Neural cell (in vitro differentiated cells): ENCODE data around the gene FRY. TPM values are rescaled to one million over a fixed set of nuclear protein-coding genes. Genes with fewer than 3 reads are reported as not detected.

Experiments used
- H2AFZ ChIP-seq: fragments of 200-600, 300-800 bp; sonication (generic), shearing (Covaris generic); 2 replicates; pipeline ENCODE4 v1.6.0; 2014; ENCODE audit warnings: low read depth, mild to moderate bottlenecking, antibody characterized with exemption, low read length, moderate library complexity
- H3F3A ChIP-seq: fragments of 200-600 bp; shearing (Covaris generic); 2 replicates; pipeline ENCODE4 v1.6.1; 2016; ENCODE audit warnings: mild to moderate bottlenecking, moderate library complexity, mixed read lengths, antibody characterized with exemption, low read length; ENCODE audit not compliant: insufficient read depth, poor library complexity, severe bottlenecking
- H3K27ac ChIP-seq: fragments of 200-600, 300-800 bp; sonication (generic), shearing (Covaris generic); 2 replicates; pipeline ENCODE4 v1.5.1; 2014; ENCODE audit warnings: mild to moderate bottlenecking, low read length, moderate library complexity
- H3K27me3 ChIP-seq: fragments of 300-800, 200-600 bp; sonication (generic), shearing (Covaris generic); 2 replicates; pipeline ENCODE4 v1.6.0; 2014; ENCODE audit warnings: mild to moderate bottlenecking, low read depth, low read length, moderate library complexity; ENCODE audit not compliant: insufficient read depth
- H3K36me3 ChIP-seq: fragments of 300-800, 200-600 bp; sonication (generic), shearing (Covaris generic); 2 replicates; pipeline ENCODE4 v1.5.1; 2014; ENCODE audit warnings: mild to moderate bottlenecking, antibody characterized with exemption, low read length, moderate library complexity; ENCODE audit not compliant: insufficient read depth
- H3K4me2 ChIP-seq: fragments of 300-800, 200-600 bp; sonication (generic), shearing (Covaris generic); 2 replicates; pipeline ENCODE4 v1.6.0; 2014; ENCODE audit warnings: mild to moderate bottlenecking, low read length
- H3K4me3 ChIP-seq: fragments of 300-800, 200-600 bp; sonication (generic), shearing (Covaris generic); 2 replicates; pipeline ENCODE4 v1.5.1; 2014; ENCODE audit warnings: mild to moderate bottlenecking, low read length, moderate library complexity
- H3K79me2 ChIP-seq: fragments of 200-600 bp; shearing (Covaris generic); replicated peaks from 2 replicates; pipeline ENCODE4 v1.6.0; 2014; ENCODE audit warnings: mild to moderate bottlenecking, low read length, moderate library complexity; ENCODE audit not compliant: insufficient read depth
- H3K9ac ChIP-seq: fragments of 300-800, 200-600 bp; sonication (generic), shearing (Covaris generic); 2 replicates; pipeline ENCODE4 v1.6.1; 2016; ENCODE audit warnings: mild to moderate bottlenecking, low read length, mixed read lengths
- H3K9me2 ChIP-seq: fragments of 200-600 bp; shearing (Covaris generic); 2 replicates; pipeline ENCODE4 v1.6.1; 2016; ENCODE audit warnings: mild to moderate bottlenecking, low read length, mixed read lengths; ENCODE audit not compliant: insufficient read depth
- H3K9me3 ChIP-seq: fragments of 200-600, 300-800 bp; sonication (generic), shearing (Covaris generic); 2 replicates; pipeline ENCODE4 v1.6.1; 2016; ENCODE audit warnings: mild to moderate bottlenecking, mixed run types, low read length, moderate library complexity, mixed read lengths
- H4K20me1 ChIP-seq: fragments of 200-600 bp; shearing (Covaris generic); 2 replicates; pipeline ENCODE4 v1.6.1; 2016; ENCODE audit warnings: mild to moderate bottlenecking, mixed run types; ENCODE audit not compliant: insufficient read depth
- EP300 ChIP-seq: fragments of 450-650 bp; conservative IDR thresholded peaks from 2 replicates; pipeline ENCODE4 v1.6.1; 2014; ENCODE audit warnings: antibody characterized with exemption, mild to moderate bottlenecking, moderate library complexity; ENCODE audit not compliant: poor library complexity, severe bottlenecking
- EZH2 ChIP-seq: fragments of 200-600, 300-800 bp; shearing (Covaris generic), sonication (generic); IDR thresholded peaks from 2 replicates; pipeline ENCODE4 v1.6.1; 2014; ENCODE audit warnings: antibody characterized with exemption, low read length, borderline replicate concordance, mild to moderate bottlenecking; ENCODE audit not compliant: insufficient read depth, poor library complexity, severe bottlenecking
- MXI1 ChIP-seq: fragments of 450-650 bp; conservative IDR thresholded peaks from 2 replicates; pipeline ENCODE4 v1.6.1; 2014; ENCODE audit warnings: antibody characterized with exemption, mild to moderate bottlenecking; ENCODE audit not compliant: poor library complexity, severe bottlenecking
- POLR2AphosphoS5 ChIP-seq: IDR thresholded peaks from 2 replicates; pipeline ENCODE4 v1.6.1; 2012
- RAD21 ChIP-seq: fragments of 450-650 bp; conservative IDR thresholded peaks from 2 replicates; pipeline ENCODE4 v1.6.1; 2014; ENCODE audit warnings: antibody characterized with exemption, mild to moderate bottlenecking, moderate library complexity
- SMC3 ChIP-seq: fragments of 450-650 bp; conservative IDR thresholded peaks from 2 replicates; pipeline ENCODE4 v1.6.1; 2014; ENCODE audit warnings: antibody characterized with exemption, mild to moderate bottlenecking, moderate library complexity; ENCODE audit not compliant: poor library complexity
- TAF1 ChIP-seq: IDR thresholded peaks from 2 replicates; pipeline ENCODE4 v1.6.1; 2012; ENCODE audit warnings: low read depth
- polyA plus RNA-seq: library from polyadenylated mRNA; depleted of rRNA; stranded (reverse); fragments of >200 nt; gene quantifications from 2 replicates; pipeline ENCODE4 v1.2.3, GENCODE V29; 2014
- TF ChIP-seq, protein P1 (sequence below): fragments of 450-650 bp; IDR thresholded peaks from 2 replicates; pipeline ENCODE4 v1.5.1; 2014; ENCODE audit warnings: antibody characterized with exemption, mild to moderate bottlenecking, moderate library complexity; ENCODE audit not compliant: poor library complexity, severe bottlenecking
- TF ChIP-seq, protein P2 (sequence below): IDR thresholded peaks from 2 replicates; pipeline ENCODE4 v1.6.1; 2012; ENCODE audit warnings: borderline replicate concordance

The FRY gene
- polyA plus RNA-seq, 1 donor from 2014 or later = 49.3 TPM

DNA sequence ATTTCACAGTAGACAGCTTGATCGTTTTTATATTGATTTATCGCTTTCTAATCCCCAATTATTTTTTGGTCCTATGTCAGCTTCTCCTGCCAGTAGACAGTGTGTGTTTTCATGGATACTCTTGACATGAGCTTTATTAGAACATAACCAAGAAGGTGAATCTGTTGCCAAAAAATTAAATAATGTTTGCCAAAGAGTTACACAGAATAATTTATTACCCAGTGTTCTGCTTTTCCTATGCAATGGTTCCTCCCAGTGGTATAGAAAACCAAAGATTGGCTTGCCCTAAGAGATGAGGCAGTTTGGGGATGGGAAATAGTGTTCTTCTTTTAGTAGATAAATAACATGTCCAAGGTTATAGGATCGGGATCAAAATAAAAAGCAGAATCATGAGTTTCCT is 8.5 kb upstream of the FRY start:
- Histone ChIP-seq H3K27ac (no peak overlapping the region), H3K9me3 (no peaks in the 10 kb centered on the region), H3F3A (no peaks in the 10 kb centered on the region), H2AFZ (no peak overlapping the region), H4K20me1 (no peaks in the 10 kb centered on the region), H3K27me3 (no peaks in the 10 kb centered on the region), H3K36me3 (no peaks in the 10 kb centered on the region), H3K9ac (no peak overlapping the region), H3K4me3 (no peak overlapping the region), H3K4me2 (no peak overlapping the region), H3K9me2 (no peaks in the 10 kb centered on the region), H3K79me2 (no peaks in the 10 kb centered on the region)
- no peak for TF ChIP-seq SMC3
- no peak for TF ChIP-seq POLR2AphosphoS5
- TF ChIP-seq EP300 = no peak
- TF ChIP-seq, protein P1, sequence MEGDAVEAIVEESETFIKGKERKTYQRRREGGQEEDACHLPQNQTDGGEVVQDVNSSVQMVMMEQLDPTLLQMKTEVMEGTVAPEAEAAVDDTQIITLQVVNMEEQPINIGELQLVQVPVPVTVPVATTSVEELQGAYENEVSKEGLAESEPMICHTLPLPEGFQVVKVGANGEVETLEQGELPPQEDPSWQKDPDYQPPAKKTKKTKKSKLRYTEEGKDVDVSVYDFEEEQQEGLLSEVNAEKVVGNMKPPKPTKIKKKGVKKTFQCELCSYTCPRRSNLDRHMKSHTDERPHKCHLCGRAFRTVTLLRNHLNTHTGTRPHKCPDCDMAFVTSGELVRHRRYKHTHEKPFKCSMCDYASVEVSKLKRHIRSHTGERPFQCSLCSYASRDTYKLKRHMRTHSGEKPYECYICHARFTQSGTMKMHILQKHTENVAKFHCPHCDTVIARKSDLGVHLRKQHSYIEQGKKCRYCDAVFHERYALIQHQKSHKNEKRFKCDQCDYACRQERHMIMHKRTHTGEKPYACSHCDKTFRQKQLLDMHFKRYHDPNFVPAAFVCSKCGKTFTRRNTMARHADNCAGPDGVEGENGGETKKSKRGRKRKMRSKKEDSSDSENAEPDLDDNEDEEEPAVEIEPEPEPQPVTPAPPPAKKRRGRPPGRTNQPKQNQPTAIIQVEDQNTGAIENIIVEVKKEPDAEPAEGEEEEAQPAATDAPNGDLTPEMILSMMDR = no peak
- TF ChIP-seq RAD21 = no peak
- no peak for TF ChIP-seq TAF1
- TF ChIP-seq, protein P2, sequence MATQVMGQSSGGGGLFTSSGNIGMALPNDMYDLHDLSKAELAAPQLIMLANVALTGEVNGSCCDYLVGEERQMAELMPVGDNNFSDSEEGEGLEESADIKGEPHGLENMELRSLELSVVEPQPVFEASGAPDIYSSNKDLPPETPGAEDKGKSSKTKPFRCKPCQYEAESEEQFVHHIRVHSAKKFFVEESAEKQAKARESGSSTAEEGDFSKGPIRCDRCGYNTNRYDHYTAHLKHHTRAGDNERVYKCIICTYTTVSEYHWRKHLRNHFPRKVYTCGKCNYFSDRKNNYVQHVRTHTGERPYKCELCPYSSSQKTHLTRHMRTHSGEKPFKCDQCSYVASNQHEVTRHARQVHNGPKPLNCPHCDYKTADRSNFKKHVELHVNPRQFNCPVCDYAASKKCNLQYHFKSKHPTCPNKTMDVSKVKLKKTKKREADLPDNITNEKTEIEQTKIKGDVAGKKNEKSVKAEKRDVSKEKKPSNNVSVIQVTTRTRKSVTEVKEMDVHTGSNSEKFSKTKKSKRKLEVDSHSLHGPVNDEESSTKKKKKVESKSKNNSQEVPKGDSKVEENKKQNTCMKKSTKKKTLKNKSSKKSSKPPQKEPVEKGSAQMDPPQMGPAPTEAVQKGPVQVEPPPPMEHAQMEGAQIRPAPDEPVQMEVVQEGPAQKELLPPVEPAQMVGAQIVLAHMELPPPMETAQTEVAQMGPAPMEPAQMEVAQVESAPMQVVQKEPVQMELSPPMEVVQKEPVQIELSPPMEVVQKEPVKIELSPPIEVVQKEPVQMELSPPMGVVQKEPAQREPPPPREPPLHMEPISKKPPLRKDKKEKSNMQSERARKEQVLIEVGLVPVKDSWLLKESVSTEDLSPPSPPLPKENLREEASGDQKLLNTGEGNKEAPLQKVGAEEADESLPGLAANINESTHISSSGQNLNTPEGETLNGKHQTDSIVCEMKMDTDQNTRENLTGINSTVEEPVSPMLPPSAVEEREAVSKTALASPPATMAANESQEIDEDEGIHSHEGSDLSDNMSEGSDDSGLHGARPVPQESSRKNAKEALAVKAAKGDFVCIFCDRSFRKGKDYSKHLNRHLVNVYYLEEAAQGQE = no peak
- TF ChIP-seq MXI1 = no peak
- no peak for TF ChIP-seq EZH2

DNA sequence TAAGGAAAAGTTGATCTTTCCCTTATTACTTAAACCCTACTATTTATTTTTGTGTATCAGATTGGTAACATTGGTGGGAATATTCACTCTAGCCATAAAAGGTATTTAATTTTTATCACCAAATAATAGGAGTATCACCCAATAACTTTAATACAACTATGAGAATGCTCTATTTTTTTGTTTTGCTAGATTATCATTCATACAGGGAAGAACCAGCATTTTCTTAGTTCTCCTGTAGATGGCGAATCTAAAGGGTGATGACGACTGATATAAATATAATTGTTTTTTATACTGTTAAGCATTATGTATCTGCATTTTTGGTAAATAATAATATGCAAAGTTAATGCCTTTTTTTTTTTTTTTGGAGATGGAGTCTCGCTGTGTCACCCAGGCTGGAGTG is 7.9 kb upstream of the FRY start:
- TF ChIP-seq MXI1 (no peak), EP300 (no peak), POLR2AphosphoS5 (no peak), TAF1 (no peak), EZH2 (no peak), SMC3 (no peak)
- TF ChIP-seq, protein P1 = peak; percentile 42
- no peak overlapping the region for H3K4me2 ChIP-seq
- no peaks in the 10 kb centered on the region for H3K36me3 ChIP-seq
- no peaks in the 10 kb centered on the region for H4K20me1 ChIP-seq
- H3K27ac ChIP-seq = no peak overlapping the region
- H3K79me2 ChIP-seq = no peaks in the 10 kb centered on the region
- H3K9me2 ChIP-seq = no peaks in the 10 kb centered on the region
- no peaks in the 10 kb centered on the region for H3K27me3 ChIP-seq
- H3K9me3 ChIP-seq = no peaks in the 10 kb centered on the region
- H3F3A ChIP-seq = no peaks in the 10 kb centered on the region
- no peak overlapping the region for H3K4me3 ChIP-seq
- no peak overlapping the region for H3K9ac ChIP-seq
- H2AFZ ChIP-seq = no peak overlapping the region
